Glutamatergic neuron (in vitro differentiated cells): ENCODE data around the gene OLFML2A. TPM values are rescaled to one million over a fixed set of nuclear protein-coding genes. Genes with fewer than 3 reads are reported as not detected.

Experiments
- DNase-seq: peaks from one replicate; pipeline ENCODE4 v3.0.0; 2022
- H3K27ac Mint-ChIP-seq: one replicate; pipeline ENCODE4 v1.8.0; 2020; ENCODE audit warnings: mild to moderate bottlenecking, mixed read lengths, inconsistent platforms; ENCODE audit not compliant: unreplicated experiment
- H3K27me3 Mint-ChIP-seq: one replicate; pipeline ENCODE4 v1.8.0; 2020; ENCODE audit warnings: mild to moderate bottlenecking, moderate library complexity, mixed read lengths, inconsistent platforms; ENCODE audit not compliant: unreplicated experiment
- H3K36me3 Mint-ChIP-seq: one replicate; pipeline ENCODE4 v1.8.0; 2020; ENCODE audit warnings: mild to moderate bottlenecking, mixed read lengths, inconsistent platforms; ENCODE audit not compliant: unreplicated experiment
- H3K4me1 Mint-ChIP-seq: one replicate; pipeline ENCODE4 v1.8.0; 2020; ENCODE audit warnings: mild to moderate bottlenecking, low read depth, mixed read lengths, inconsistent platforms; ENCODE audit not compliant: unreplicated experiment
- H3K4me3 Mint-ChIP-seq: one replicate; pipeline ENCODE4 v1.8.0; 2020; ENCODE audit warnings: mild to moderate bottlenecking, mixed read lengths, inconsistent platforms; ENCODE audit not compliant: unreplicated experiment
- H3K9me3 Mint-ChIP-seq: one replicate; pipeline ENCODE4 v1.8.0; 2020; ENCODE audit warnings: mild to moderate bottlenecking, moderate library complexity, mixed read lengths, inconsistent platforms; ENCODE audit not compliant: unreplicated experiment
- total RNA-seq: library from RNA; stranded (reverse); fragmentation: NEBNext Ultra II Directional; extraction: Animal tissue kit (Norgen Biotek cat#: 25700); gene quantifications from one replicate; pipeline ENCODE4 v1.2.1, GENCODE V29; 2021; ENCODE audit not compliant: unreplicated experiment
- TF ChIP-seq, protein P1 (sequence below): fragments of 200-600 bp; sonication (generic); IDR thresholded peaks from one replicate; pipeline ENCODE4 v1.5.0; 2021; ENCODE audit not compliant: partially characterized antibody, unreplicated experiment

OLFML2A gene
- total RNA-seq, 1 donor from 2014 or later = not detected

GRCh38 chr9:124774129-124774978 is 2.6 kb upstream of the OLFML2A start:
- H3K27ac Mint-ChIP-seq = no peak overlapping the region
- peaks cover 18% of the 10 kb centered on the region for H3K9me3 Mint-ChIP-seq
- H3K4me3 Mint-ChIP-seq = no peak overlapping the region
- H3K36me3 Mint-ChIP-seq = no peaks in the 10 kb centered on the region
- peaks cover 22% of the 10 kb centered on the region for H3K27me3 Mint-ChIP-seq
- H3K4me1 Mint-ChIP-seq = peaks cover 2% of the 10 kb centered on the region
- TF ChIP-seq, protein P1, sequence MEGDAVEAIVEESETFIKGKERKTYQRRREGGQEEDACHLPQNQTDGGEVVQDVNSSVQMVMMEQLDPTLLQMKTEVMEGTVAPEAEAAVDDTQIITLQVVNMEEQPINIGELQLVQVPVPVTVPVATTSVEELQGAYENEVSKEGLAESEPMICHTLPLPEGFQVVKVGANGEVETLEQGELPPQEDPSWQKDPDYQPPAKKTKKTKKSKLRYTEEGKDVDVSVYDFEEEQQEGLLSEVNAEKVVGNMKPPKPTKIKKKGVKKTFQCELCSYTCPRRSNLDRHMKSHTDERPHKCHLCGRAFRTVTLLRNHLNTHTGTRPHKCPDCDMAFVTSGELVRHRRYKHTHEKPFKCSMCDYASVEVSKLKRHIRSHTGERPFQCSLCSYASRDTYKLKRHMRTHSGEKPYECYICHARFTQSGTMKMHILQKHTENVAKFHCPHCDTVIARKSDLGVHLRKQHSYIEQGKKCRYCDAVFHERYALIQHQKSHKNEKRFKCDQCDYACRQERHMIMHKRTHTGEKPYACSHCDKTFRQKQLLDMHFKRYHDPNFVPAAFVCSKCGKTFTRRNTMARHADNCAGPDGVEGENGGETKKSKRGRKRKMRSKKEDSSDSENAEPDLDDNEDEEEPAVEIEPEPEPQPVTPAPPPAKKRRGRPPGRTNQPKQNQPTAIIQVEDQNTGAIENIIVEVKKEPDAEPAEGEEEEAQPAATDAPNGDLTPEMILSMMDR = peak; percentile 89
- DNase-seq = peak; percentile 93

GRCh38 chr9:124776618-124776953 is 347 bp upstream of the OLFML2A start:
- Mint-ChIP-seq H3K36me3 (no peaks in the 10 kb centered on the region), H3K4me3 (peak overlapping the region; percentile 90), H3K27ac (no peak overlapping the region), H3K9me3 (peaks cover 16% of the 10 kb centered on the region), H3K4me1 (peaks cover 2% of the 10 kb centered on the region), H3K27me3 (peaks cover 15% of the 10 kb centered on the region)
- TF ChIP-seq, protein P1 = no peak
- DNase-seq = no peak

- no peak for DNase-seq
- H3K9me3 Mint-ChIP-seq = peaks cover 10% of the 10 kb centered on the region
- peaks cover 14% of the 10 kb centered on the region for H3K27me3 Mint-ChIP-seq
- no peaks in the 10 kb centered on the region for H3K36me3 Mint-ChIP-seq
- H3K4me1 Mint-ChIP-seq = peaks cover 2% of the 10 kb centered on the region
- TF ChIP-seq, protein P1 = no peak
- no peak overlapping the region for H3K27ac Mint-ChIP-seq
- H3K4me3 Mint-ChIP-seq = no peak overlapping the region
Measured at GRCh38 chr9:124778575-124779367, 1.8 kb downstream of the OLFML2A start.

DNA sequence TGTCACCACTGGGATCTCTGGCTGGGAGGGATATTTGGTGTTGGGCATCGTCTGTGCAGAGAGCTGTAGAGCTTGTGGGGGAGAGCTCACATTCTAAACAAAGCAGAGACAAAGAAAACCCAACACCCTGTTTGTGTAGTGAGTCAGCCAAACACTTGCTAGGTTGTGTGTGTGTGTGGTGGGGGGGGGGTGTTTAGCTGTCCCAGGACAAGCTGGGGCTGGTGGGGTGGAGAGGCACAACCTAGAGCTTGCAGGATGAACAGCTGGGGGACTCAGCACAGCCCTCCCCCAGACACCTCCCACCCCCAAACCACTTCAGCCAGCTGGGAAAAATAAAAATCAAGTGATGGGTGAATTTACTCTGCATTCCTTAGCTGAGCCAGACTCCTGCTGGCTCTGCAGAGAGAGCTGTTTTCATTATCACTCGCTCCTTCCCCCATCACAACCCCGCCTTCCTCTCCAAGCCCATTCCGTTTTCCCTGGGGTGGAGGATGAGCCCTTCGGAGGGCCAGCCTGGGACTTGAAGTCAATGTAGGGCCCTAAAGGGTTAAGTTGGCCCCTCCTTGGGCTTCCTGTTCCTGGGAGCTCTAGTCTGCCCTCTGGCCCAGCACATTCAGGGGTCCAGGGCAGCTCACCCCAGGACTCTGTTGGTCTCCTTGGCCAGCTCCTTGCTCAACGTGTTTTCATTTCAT is 2.6 kb downstream of the OLFML2A start:
- no peaks in the 10 kb centered on the region for H3K36me3 Mint-ChIP-seq
- TF ChIP-seq, protein P1 = no peak
- peaks cover 11% of the 10 kb centered on the region for H3K27me3 Mint-ChIP-seq
- H3K4me3 Mint-ChIP-seq = no peak overlapping the region
- H3K9me3 Mint-ChIP-seq = peaks cover 12% of the 10 kb centered on the region
- no peak for DNase-seq
- H3K27ac Mint-ChIP-seq = no peak overlapping the region
- peaks cover 2% of the 10 kb centered on the region for H3K4me1 Mint-ChIP-seq
